GM23338 (cell line): ENCODE data around the gene CARMIL1. TPM values are rescaled to one million over a fixed set of nuclear protein-coding genes. Genes with fewer than 3 reads are reported as not detected.

ENCODE experiments used
- ATAC-seq: fragments of 200-7000 bp; cut with Tn5 transposase; 3 replicates; pipeline ENCODE4 v1.9.1; 2020
- DNase-seq: peaks from one replicate; pipeline ENCODE4 v3.0.0-alpha.2; 2015; ENCODE audit warnings: low spot score
- H2AFZ ChIP-seq: fragments of 200-600 bp; sonication (generic); 2 replicates; pipeline ENCODE4 v1.8.0; 2016; ENCODE audit warnings: antibody characterized with exemption, mild to moderate bottlenecking, moderate library complexity
- H3F3A ChIP-seq: fragments of 200-600 bp; sonication (generic); replicated peaks from 2 replicates; pipeline ENCODE4 v1.8.0; 2017; ENCODE audit warnings: antibody characterized with exemption, mixed run types, low read depth
- H3K27ac ChIP-seq: fragments of 200-600 bp; sonication (generic); 2 replicates; pipeline ENCODE4 v1.6.1; 2016; ENCODE audit warnings: low read depth
- H3K27me3 ChIP-seq: fragments of 200-600 bp; sonication (generic); 2 replicates; pipeline ENCODE4 v1.8.0; 2016; ENCODE audit warnings: mild to moderate bottlenecking, mixed run types, moderate library complexity; ENCODE audit not compliant: insufficient read depth
- H3K36me3 ChIP-seq: fragments of 200-600 bp; sonication (generic); 2 replicates; pipeline ENCODE4 v1.8.0; 2016; ENCODE audit warnings: mild to moderate bottlenecking; ENCODE audit not compliant: insufficient read depth
- H3K4me1 ChIP-seq: fragments of 200-600 bp; sonication (generic); 2 replicates; pipeline ENCODE4 v1.8.0; 2016; ENCODE audit warnings: mild to moderate bottlenecking, moderate library complexity; ENCODE audit not compliant: insufficient read depth
- H3K4me2 ChIP-seq: fragments of 200-600 bp; sonication (generic); 2 replicates; pipeline ENCODE4 v1.7.1; 2017; ENCODE audit warnings: mixed run types
- H3K4me3 ChIP-seq: fragments of 200-600 bp; sonication (generic); 2 replicates; pipeline ENCODE4 v1.6.1; 2016; ENCODE audit warnings: mixed run types
- H3K79me2 ChIP-seq: fragments of 200-600 bp; sonication (generic); replicated peaks from 2 replicates; pipeline ENCODE4 v1.8.0; 2017; ENCODE audit warnings: mild to moderate bottlenecking; ENCODE audit not compliant: insufficient read depth
- H3K9me2 ChIP-seq: fragments of 200-600 bp; sonication (generic); 2 replicates; pipeline ENCODE4 v1.8.0; 2017; ENCODE audit not compliant: insufficient read depth
- H4K20me1 ChIP-seq: fragments of 200-600 bp; sonication (generic); replicated peaks from 2 replicates; pipeline ENCODE4 v1.8.0; 2017; ENCODE audit warnings: mild to moderate bottlenecking; ENCODE audit not compliant: insufficient read depth
- H3K27ac Mint-ChIP-seq: 2 replicates; pipeline ENCODE4 v1.8.0; 2020; ENCODE audit warnings: inconsistent platforms, mild to moderate bottlenecking, moderate library complexity, mixed read lengths
- H3K27me3 Mint-ChIP-seq: 3 replicates; pipeline ENCODE4 v1.8.0; 2022; ENCODE audit warnings: low read depth, mild to moderate bottlenecking, moderate library complexity, mixed read lengths, inconsistent platforms; ENCODE audit not compliant: insufficient read depth, poor library complexity
- H3K36me3 Mint-ChIP-seq: 3 replicates; pipeline ENCODE4 v1.8.0; 2021; ENCODE audit warnings: low read depth, mild to moderate bottlenecking, inconsistent platforms, moderate library complexity, mixed read lengths
- H3K4me1 Mint-ChIP-seq: 3 replicates; pipeline ENCODE4 v1.8.0; 2020; ENCODE audit warnings: mild to moderate bottlenecking, inconsistent platforms, mixed read lengths
- H3K4me3 Mint-ChIP-seq: 3 replicates; pipeline ENCODE4 v1.8.0; 2021; ENCODE audit warnings: moderate library complexity, mild to moderate bottlenecking, inconsistent platforms, mixed read lengths
- H3K9me3 Mint-ChIP-seq: 3 replicates; pipeline ENCODE4 v1.8.0; 2020; ENCODE audit warnings: moderate library complexity, mild to moderate bottlenecking, inconsistent platforms, mixed read lengths
- CTCF ChIP-seq, 2 experiments: fragments of 200-600 bp in 1 of 2; sonication (generic) in 1 of 2; conservative IDR thresholded peaks; 2 replicates each; pipeline versions ENCODE4 v1.5.1 to v1.6.1; 2016 to 2017; ENCODE audit warnings: antibody characterized with exemption in 2 of 2, low read depth in 2 of 2, mild to moderate bottlenecking in 2 of 2, moderate library complexity in 1 of 2
- EZH2 ChIP-seq: fragments of 200-600 bp; sonication (generic); IDR thresholded peaks from one replicate; pipeline ENCODE4 v1.8.0; 2017; ENCODE audit warnings: antibody characterized with exemption, mild to moderate bottlenecking, low read depth; ENCODE audit not compliant: unreplicated experiment
- EZH2phosphoT487 ChIP-seq: fragments of 200-600 bp; sonication (generic); IDR thresholded peaks from one replicate; pipeline ENCODE4 v1.8.1; 2018; ENCODE audit warnings: antibody characterized with exemption; ENCODE audit not compliant: unreplicated experiment
- JUNB ChIP-seq: IDR thresholded peaks from one replicate; pipeline ENCODE4 v1.6.1; 2016; ENCODE audit warnings: antibody characterized with exemption; ENCODE audit not compliant: unreplicated experiment
- NANOG ChIP-seq: IDR thresholded peaks from 2 replicates; pipeline ENCODE4 v1.6.1; 2016; ENCODE audit warnings: antibody characterized with exemption, borderline replicate concordance
- POLR2AphosphoS5 ChIP-seq: IDR thresholded peaks from 2 replicates; pipeline ENCODE4 v1.6.1; 2016; ENCODE audit warnings: antibody characterized with exemption, low read depth
- REST ChIP-seq: IDR thresholded peaks from one replicate; pipeline ENCODE4 v1.6.1; 2018; ENCODE audit warnings: antibody characterized with exemption; ENCODE audit not compliant: unreplicated experiment
- STAT1 ChIP-seq: IDR thresholded peaks from one replicate; pipeline ENCODE4 v1.6.1; 2016; ENCODE audit warnings: antibody characterized with exemption; ENCODE audit not compliant: unreplicated experiment
- ZNF114 ChIP-seq: fragments of 250-450 bp; sonication (Bioruptor Pico); IDR thresholded peaks from 2 replicates; pipeline ENCODE4 v1.5.0; 2020; ENCODE audit warnings: mild to moderate bottlenecking, moderate library complexity
- ZNF331 ChIP-seq: fragments of 250-450 bp; sonication (Bioruptor Pico); IDR thresholded peaks from 2 replicates; pipeline ENCODE4 v1.5.0; 2020; ENCODE audit warnings: low read depth, mild to moderate bottlenecking, moderate library complexity
- polyA plus RNA-seq: library from polyadenylated mRNA; unstranded; fragments of >200 nt; fragmentation: Nextera tagmentation; extraction: Ambion mirVana; gene quantifications from 2 replicates; pipeline ENCODE4 v1.2.1, GENCODE V29; 2016
- total RNA-seq: library from RNA; depleted of rRNA; stranded (reverse); fragments of >200 nt; shearing (Covaris generic); gene quantifications from 2 replicates; pipeline ENCODE4 v1.2.3, GENCODE V29; 2014
- TF ChIP-seq, protein P1 (sequence below): fragments of 250-450 bp; sonication (Bioruptor Pico); IDR thresholded peaks from 2 replicates; pipeline ENCODE4 v1.5.0; 2020; ENCODE audit warnings: mild to moderate bottlenecking, moderate library complexity

CARMIL1 gene
- total and polyA plus RNA-seq, 2 experiments from 2014 or later, result 43.2 to 66.9 TPM

DNA sequence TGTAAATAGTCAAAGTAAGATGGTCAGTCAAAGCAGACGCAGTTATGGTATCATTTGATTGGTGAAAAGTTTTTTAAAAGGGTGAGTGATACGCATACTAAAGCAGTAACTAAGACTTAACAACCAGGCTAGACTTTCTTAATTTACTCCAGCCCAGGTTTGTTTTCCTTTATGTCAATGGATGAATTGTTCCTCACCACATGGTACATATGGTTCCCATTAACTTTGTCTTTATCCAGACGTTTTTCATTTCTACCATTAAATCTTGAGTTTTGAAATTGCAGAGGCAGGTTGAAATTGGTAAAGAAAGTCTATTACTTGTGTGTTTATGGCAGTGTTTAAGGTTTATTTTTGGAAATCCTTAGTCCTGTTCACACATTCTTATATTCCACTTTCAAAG lies 274.3 kb downstream of the CARMIL1 start:
- no peak overlapping the region for H3K27ac ChIP-seq
- Mint-ChIP-seq H3K27ac (no peak overlapping the region), H3K4me1 (peaks cover 5% of the 10 kb centered on the region; the same call in 2 of the 3 replicates), H3K27me3 (no peaks in the 10 kb centered on the region), H3K9me3 (no peaks in the 10 kb centered on the region), H3K4me3 (no peak overlapping the region), H3K36me3 (no peaks in the 10 kb centered on the region; the same call in 1 of the 3 replicates)
- no peaks in the 10 kb centered on the region for H3K9me2 ChIP-seq
- H3K4me3 ChIP-seq, result no peak overlapping the region
- H3K4me1 ChIP-seq, result no peaks in the 10 kb centered on the region
- no peaks in the 10 kb centered on the region for H4K20me1 ChIP-seq
- H3K27me3 ChIP-seq, result no peaks in the 10 kb centered on the region
- no peak for ATAC-seq
- H3K36me3 ChIP-seq, result no peaks in the 10 kb centered on the region
- TF ChIP-seq EZH2, result no peak
- TF ChIP-seq ZNF331 (CRISPR knock-in tag), result no peak
- no peak for TF ChIP-seq EZH2phosphoT487
- TF ChIP-seq STAT1, result no peak
- H3K79me2 ChIP-seq, result no peaks in the 10 kb centered on the region
- no peak overlapping the region for H3K4me2 ChIP-seq
- DNase-seq, result no peak
- no peak overlapping the region for H2AFZ ChIP-seq
- H3F3A ChIP-seq, result no peaks in the 10 kb centered on the region

- Histone ChIP-seq H3K36me3 (no peaks in the 10 kb centered on the region), H3F3A (no peaks in the 10 kb centered on the region), H3K4me3 (no peak overlapping the region), H3K27ac (no peak overlapping the region), H3K27me3 (no peaks in the 10 kb centered on the region), H3K4me2 (no peak overlapping the region), H2AFZ (no peak overlapping the region), H3K9me2 (no peaks in the 10 kb centered on the region), H4K20me1 (no peaks in the 10 kb centered on the region), H3K4me1 (no peaks in the 10 kb centered on the region), H3K79me2 (no peaks in the 10 kb centered on the region)
- Mint-ChIP-seq H3K4me1 (peaks cover 7% of the 10 kb centered on the region; the same call in 2 of the 3 replicates), H3K4me3 (no peak overlapping the region), H3K27ac (no peak overlapping the region), H3K36me3 (no peaks in the 10 kb centered on the region; the same call in 1 of the 3 replicates), H3K27me3 (no peaks in the 10 kb centered on the region), H3K9me3 (no peaks in the 10 kb centered on the region)
- DNase-seq (no peak), ATAC-seq (no peak)
- TF ChIP-seq STAT1 (no peak), NANOG (no peak), JUNB (no peak), CTCF (conservative IDR thresholded peaks at IDR 0.05; ENCODE audit: low read depth in 2 of 2) (no peak), REST (no peak), ZNF114 (CRISPR knock-in tag) (no peak), ZNF331 (CRISPR knock-in tag) (no peak), EZH2 (no peak), POLR2AphosphoS5 (no peak), EZH2phosphoT487 (no peak)
- TF ChIP-seq, protein P1, sequence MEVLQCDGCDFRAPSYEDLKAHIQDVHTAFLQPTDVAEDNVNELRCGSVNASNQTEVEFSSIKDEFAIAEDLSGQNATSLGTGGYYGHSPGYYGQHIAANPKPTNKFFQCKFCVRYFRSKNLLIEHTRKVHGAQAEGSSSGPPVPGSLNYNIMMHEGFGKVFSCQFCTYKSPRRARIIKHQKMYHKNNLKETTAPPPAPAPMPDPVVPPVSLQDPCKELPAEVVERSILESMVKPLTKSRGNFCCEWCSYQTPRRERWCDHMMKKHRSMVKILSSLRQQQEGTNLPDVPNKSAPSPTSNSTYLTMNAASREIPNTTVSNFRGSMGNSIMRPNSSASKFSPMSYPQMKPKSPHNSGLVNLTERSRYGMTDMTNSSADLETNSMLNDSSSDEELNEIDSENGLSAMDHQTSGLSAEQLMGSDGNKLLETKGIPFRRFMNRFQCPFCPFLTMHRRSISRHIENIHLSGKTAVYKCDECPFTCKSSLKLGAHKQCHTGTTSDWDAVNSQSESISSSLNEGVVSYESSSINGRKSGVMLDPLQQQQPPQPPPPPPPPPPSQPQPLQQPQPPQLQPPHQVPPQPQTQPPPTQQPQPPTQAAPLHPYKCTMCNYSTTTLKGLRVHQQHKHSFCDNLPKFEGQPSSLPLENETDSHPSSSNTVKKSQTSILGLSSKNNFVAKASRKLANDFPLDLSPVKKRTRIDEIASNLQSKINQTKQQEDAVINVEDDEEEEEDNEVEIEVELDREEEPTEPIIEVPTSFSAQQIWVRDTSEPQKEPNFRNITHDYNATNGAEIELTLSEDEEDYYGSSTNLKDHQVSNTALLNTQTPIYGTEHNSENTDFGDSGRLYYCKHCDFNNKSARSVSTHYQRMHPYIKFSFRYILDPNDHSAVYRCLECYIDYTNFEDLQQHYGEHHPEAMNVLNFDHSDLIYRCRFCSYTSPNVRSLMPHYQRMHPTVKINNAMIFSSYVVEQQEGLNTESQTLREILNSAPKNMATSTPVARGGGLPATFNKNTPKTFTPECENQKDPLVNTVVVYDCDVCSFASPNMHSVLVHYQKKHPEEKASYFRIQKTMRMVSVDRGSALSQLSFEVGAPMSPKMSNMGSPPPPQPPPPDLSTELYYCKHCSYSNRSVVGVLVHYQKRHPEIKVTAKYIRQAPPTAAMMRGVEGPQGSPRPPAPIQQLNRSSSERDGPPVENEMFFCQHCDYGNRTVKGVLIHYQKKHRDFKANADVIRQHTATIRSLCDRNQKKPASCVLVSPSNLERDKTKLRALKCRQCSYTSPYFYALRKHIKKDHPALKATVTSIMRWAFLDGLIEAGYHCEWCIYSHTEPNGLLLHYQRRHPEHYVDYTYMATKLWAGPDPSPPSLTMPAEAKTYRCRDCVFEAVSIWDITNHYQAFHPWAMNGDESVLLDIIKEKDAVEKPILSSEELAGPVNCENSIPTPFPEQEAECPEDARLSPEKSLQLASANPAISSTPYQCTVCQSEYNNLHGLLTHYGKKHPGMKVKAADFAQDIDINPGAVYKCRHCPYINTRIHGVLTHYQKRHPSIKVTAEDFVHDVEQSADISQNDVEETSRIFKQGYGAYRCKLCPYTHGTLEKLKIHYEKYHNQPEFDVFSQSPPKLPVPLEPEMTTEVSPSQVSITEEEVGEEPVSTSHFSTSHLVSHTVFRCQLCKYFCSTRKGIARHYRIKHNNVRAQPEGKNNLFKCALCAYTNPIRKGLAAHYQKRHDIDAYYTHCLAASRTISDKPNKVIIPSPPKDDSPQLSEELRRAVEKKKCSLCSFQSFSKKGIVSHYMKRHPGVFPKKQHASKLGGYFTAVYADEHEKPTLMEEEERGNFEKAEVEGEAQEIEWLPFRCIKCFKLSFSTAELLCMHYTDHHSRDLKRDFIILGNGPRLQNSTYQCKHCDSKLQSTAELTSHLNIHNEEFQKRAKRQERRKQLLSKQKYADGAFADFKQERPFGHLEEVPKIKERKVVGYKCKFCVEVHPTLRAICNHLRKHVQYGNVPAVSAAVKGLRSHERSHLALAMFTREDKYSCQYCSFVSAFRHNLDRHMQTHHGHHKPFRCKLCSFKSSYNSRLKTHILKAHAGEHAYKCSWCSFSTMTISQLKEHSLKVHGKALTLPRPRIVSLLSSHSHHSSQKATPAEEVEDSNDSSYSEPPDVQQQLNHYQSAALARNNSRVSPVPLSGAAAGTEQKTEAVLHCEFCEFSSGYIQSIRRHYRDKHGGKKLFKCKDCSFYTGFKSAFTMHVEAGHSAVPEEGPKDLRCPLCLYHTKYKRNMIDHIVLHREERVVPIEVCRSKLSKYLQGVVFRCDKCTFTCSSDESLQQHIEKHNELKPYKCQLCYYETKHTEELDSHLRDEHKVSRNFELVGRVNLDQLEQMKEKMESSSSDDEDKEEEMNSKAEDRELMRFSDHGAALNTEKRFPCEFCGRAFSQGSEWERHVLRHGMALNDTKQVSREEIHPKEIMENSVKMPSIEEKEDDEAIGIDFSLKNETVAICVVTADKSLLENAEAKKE (CRISPR knock-in tag), result no peak
Measured at GRCh38 chr6:25555188-25555587, 276.0 kb downstream of the CARMIL1 start.
